NK-92 (cell line): ENCODE data around the gene TLK2.
"Not testable (repeated sequence)": the region's sequence is repeated elsewhere in the genome, so short reads cannot be mapped to it uniquely, and the experiment has no call there.

Experiments
- DNase-seq: peaks from one replicate; lab custom pipeline; 2025; ENCODE audit not compliant: unreplicated experiment; lab: John Stamatoyannopoulos, UW

The TLK2 gene

DNA sequence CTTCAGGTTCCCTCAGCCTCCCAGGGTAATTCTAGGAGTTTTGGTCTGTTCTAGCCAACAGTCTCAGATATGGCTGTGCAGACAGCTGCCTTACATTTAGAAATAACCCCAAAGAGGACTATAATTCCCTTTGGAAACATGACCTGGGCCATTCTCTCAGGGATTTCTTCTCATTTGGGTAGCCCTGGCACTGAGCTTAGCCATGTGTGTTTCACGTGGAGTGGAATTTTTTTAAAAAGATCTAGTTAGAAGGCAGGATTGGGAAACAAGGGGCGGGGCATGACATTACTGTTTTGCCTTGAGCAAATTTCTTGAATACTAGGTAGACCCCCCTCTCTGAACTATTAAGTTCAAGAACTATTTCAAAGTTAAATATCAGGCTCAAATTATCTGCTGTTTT lies 119.3 kb downstream of the TLK2 start:
- DNase-seq, result no peak

DNA sequence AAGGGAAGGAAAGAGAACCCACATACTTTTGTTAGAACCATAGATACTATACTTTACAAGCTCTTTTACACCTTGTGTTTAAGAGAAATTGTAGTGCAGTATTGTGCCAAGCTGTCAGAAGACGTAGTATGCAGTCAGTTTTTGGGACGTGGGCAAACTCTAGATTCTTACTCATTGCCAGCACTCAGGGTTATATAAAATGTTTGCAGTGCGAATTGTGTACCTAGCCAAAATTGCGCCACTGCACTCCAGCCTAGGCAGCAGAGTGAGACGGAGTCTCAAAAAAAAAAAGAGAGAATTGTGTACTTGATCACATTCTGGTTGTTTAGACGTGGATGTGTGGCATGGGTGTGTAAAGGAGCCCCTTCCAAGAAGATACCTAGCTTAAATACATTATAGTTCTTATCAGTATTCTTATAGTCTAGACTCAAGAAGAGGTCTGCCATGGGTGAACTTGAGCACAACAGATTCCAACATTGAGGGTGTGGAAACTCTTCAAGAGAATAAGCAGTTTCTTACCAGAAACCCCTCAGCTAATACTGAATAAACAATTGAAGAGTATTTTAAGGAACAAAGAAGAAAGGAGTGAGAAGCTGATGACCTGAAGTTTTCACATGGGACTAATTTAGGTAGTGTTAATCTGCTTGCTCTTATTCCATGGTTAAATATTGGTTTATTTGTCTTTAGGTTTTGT lies 121.5 kb downstream of the TLK2 start:
- DNase-seq, result no peak

DNA sequence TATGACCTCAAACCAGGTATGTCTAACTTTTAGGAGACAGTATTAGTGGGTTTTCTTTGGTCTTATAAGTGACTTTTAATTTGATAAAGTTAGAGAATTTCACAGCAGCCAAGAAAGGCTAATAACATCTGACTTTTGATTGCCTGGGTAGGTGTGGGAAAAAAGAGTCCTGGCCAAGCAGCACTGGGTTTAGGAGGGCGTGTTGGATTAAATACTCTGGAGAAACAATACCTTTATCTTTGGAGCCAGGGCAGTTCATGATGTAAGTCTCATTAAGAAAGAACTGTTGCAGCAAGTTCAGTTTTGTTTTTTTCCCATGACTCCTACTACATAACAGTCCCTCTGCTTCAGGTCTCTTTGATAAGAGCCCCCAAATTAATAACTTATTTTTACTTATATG lies 122.2 kb downstream of the TLK2 start:
- DNase-seq, result no peak

DNA sequence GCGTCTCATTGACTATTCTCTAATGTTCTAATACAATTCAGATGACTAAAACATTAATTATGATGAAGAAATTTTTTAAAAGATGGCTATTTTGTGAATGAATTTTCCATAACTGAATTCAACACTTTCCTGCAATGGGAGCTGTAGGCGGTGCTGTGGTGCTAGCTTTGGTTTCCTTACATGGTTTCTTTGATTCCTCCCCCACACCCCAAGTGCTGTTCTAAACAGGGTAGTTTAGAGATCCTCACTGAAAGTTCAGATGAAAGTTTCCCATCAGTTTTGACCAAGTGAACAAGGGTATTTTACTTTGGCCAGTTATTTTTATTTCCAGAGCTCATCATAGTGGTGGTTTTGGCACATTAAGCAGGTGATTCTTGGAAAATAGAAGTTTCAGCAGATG lies 122.8 kb downstream of the TLK2 start:
- DNase-seq, result no peak

DNA sequence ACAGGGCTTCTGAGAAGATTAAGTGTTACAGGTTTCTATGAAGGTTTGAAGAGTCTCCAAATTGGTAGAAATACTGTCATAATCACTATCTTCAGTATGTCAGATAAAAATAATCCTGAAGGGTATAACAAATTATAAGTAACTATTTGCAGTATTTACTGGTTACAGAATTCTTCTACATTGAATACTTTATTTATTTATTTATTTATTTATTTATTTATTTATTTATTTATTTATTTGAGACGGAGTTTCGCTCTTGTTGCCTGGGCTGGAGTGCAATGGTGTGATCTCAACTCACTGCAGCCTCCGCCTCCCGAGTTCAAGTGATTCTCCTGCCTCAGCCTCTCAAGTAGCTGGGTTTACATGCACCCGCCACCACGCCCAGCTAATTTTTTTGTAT lies 125.2 kb downstream of the TLK2 start:
- DNase-seq, result not testable (repeated sequence)

DNA sequence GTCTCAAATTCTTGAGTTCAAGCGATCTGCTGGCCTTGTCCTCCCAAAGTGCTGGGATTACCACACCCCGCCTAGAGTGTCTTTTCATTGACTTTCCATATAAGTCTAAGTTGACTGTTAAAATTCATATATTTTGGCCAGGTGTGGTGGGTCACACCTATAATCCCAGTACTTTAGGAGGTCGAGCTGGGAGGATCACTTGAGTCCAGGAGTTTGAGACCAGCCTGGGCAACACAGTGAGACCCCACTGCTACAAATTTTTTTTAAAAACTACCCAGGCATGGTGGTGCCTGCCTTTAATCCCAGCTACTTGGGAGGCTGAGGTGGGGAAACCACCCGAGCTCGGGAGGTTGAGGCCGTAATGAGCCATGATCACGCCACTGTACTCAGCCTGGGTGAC lies 127.0 kb downstream of the TLK2 start:
- DNase-seq, result no peak

DNA sequence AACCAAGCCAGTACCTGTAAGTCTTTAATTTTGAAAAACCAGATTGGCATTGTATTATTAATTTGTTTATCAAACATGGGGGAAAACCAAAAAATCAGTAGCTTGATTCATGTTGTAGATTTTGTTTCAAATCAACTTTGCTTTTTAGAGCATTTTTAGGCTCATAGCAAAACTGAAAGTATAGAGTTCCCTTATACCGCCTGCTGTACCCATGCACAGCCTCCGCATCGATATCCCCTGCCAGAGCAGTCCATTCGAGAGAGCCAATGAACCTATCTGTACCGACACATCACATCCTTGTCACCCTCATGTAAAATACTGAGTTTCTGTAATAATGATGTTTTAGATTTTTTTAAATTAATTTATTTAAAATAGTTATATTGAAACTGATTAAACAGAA lies 132.7 kb downstream of the TLK2 start:
- no peak for DNase-seq

DNA sequence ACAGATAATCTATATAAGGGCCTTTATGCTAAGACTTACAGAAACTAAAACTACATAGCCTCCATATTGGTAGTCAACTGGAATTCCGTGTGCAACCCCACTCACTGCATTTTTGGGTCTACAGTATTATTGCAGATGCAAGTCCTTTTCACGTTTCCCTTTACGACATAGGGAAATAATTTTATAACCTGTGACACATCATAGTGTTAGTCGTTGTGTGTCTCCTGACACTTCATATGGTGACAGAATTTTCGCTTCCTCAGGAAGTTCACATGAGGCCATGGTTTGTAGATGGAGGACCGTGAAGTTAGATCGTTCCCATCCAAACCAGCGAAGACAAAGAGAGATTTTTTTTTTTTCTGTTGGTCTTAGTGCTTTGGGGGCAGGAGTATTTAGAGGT lies 133.1 kb downstream of the TLK2 start:
- DNase-seq, result no peak

DNA sequence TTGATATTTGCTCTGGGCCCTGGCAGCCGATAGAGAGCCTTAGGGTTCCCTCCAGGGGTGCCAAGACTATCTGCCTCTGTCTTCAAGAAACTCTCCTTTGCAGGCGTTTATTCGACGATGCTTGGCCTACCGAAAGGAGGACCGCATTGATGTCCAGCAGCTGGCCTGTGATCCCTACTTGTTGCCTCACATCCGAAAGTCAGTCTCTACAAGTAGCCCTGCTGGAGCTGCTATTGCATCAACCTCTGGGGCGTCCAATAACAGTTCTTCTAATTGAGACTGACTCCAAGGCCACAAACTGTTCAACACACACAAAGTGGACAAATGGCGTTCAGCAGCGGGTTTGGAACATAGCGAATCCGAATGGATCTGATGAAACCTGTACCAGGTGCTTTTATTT lies 133.7 kb downstream of the TLK2 start:
- DNase-seq, result not testable (repeated sequence)

DNA sequence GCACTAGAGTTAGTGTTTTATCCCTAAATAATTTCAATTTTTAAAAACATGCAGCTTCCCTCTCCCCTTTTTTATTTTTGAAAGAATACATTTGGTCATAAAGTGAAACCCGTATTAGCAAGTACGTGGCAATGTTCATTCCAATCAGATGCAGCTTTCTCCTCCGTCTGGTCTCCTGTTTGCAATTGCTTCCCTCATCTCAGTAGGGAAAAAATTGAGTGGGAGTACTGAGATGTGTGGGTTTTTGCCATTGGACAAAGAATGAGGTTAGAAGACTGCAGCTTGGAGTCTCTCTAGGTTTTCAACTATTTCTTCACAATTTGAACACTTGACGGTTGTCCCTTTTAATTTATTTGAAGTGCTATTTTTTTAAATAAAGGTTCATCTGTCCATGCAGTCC lies 134.5 kb downstream of the TLK2 start:
- DNase-seq, result not testable (repeated sequence)

DNA sequence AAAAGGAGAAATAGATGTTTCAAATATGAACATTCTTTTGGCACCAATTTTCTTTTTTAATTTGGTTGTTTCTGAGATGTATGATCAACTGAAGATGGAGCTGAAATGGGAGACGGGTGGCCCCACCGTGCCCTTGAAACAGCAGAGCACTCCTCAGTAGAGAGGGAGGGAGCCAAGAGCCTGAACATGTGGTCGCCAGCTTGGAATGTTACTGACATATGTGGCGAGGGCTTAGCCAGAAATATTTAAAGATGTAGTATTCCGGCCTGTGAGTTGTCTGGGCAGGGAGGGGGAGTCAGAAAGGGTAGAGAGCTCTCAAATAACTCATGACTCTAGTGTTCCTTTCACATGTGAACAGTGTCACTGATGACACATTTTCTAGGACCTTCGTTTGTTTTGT lies 135.5 kb downstream of the TLK2 start:
- DNase-seq, result no peak

DNA sequence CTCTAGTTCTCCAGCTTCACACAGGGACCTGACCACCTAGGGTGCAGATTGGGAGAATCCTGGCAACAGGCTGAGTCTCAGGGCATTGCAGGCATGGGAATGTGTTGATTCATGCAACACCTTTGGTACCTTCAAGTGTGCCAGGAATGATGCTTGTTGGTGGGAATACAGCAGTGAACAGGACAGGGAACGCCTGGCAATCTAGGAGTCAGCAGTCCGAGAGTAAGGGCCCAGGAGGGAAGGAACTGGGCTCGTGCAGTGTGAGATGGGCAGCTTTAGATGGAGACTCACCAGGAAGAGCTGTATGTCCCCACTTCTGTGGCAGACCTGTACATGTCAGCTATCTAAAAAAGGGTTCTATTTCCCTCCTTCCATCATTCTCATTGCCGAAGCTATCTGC lies 136.9 kb downstream of the TLK2 start:
- no peak for DNase-seq

DNA sequence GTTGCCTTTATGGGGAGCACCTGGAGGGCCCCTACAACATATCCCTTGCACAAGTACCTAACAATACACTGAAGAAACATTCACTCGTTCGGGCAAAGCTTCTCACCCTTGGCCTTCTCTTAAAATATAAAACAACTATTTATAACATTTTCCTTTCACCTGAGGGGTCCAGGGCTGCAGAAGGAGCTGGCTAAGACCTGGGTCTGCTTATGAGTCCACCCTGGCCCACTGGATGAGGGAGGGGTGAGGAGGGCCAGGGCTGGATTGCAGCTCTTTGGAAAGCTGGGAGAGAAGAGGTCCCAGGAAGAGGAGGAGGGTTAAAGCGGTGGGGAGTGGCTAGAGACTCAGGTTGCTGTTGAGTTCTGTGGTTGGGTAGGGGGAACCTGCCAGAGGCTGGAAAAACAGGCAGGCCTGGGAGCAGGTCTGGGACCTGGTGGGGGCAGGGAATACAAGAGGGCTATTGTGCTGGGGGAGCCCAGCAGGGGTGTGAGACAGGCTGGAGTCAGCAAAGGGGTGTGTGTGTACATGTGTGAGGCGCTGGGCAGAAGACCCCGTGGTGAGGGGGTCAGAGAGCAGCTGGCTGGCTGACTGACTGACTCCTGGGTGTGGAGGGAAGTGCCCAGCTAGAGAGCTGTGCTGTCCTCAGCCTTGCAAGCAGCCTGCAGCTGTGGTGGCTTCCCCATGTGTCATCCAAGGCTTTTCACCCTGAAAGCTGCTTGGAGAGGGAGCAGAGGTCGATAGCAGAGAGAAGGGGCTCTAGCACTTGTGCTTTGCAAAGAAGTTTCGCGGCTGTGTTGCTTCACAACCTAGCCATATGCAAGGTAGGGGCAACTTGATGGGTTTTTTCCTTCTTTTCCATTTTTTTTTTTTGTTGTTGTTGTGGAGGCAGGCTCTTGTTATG lies 138.6 kb downstream of the TLK2 start:
- no peak for DNase-seq

DNA sequence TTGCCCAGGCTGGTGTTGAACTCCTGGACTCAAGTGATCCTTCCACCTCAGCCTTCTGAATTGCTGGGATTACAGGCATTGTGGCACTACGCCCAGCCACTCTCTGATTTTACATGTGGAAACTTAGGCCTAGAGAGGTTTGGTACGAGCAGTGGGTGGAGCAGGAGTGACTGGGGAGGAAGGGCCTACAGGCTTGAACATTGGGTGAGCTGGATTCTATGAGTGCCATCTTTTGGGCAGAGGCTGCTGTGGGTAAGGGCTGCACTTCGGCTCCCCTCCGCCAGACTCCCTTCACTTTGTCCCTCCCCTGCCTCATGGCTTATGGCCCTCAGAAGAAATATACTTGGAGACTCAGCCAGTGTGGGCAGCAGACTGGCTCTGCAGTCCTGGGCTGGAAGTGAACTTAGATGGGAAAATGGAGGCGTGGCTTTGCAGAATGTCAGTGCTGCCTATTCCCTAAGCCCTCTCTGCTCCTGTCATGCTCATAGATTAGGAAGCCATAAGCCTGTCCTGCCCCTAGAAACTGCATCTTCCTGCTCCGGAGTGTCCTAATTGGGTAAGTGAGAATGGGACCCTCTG lies 139.4 kb downstream of the TLK2 start:
- no peak for DNase-seq

DNA sequence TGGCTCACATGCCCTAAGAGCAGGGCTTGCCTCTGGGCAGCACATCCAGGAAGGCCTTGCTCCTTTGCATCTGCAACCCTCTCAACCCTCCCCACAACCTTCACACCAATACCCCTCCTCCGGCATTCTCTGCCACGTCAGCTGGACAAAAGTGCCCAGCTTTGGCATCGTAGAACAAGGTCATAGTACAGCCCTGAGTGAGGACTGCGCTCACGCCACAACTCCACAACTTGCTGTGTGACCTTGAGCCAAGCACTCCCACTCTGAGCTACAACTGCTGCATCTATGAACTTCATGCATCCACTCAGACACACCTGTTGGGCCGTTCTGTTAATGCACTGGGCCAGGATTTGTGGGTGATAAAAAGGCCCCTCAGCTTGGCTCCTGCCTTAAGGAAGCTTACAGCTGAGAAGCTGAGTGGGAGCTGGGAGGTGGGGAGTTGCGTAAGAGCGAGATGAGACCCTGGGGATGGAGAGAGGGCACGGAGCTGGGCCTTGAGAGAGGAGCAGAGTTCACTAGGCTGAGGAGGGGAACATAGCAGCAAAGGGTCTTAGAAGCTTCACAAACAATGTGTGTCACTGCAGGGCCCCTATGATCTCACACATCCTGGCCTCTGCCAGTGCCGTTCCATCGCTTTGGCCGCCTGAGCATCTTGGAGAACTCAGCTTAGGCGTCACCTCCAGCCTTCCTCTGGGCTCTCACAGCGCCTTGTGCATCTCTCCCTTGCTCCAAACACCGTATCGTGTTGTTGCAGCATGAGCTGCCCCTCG lies 140.2 kb downstream of the TLK2 start:
- no peak for DNase-seq

DNA sequence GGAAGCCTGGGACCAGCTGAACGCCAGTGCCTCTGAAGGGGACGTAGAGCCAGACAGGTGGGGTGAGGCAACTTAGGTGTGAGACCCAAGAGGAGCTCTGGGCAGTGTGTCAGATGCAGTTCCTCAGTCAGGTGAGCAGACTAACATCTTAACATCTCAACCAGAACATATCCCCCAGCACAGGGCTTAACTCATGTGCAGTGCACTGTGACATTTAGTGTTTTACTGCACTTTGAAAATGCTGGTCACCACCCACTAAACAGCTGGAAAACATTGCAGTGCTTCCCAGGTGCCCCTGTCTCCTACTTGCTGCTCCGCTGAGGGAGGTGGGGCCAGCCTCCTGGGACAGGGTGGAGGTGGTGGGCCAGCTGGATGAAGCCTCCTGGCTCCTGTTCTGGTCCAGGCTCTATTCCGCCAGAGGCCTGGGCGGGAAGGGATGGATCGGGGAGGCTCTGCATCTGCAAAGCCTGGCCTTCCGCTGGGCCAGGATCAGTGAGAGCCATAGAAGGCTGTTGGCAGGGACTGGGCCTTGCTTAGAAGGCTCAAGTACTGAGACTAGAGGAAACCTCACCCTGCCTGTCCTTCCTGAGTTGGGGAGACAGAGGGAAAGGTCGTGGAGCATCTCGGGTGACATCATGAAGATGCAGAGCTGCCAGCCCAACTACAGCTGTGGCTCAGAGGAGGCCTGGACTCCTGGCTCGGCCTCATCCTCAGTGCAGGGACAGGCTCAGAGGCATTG lies 141.0 kb downstream of the TLK2 start:
- DNase-seq, result no peak

DNA sequence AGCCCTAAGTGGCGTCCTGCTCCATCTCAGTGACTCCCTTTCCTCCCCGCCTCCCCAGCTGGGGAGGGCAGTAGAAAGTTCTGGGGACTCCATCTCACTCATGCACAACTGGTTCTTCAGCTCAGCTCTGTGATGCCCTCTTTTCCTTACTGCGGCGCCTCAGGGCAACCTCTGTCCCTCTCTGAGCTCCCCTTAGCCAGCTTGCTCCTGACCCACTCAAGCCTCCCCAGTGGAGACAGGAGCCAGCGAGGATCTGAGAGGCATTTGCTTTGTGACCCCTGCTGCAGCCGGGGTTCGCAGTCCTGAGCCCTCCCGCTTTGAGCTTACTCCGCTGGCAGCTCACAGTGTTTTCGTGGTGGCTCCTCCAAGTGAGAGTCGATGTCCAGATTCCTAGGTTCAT lies 142.6 kb downstream of the TLK2 start:
- no peak for DNase-seq

DNA sequence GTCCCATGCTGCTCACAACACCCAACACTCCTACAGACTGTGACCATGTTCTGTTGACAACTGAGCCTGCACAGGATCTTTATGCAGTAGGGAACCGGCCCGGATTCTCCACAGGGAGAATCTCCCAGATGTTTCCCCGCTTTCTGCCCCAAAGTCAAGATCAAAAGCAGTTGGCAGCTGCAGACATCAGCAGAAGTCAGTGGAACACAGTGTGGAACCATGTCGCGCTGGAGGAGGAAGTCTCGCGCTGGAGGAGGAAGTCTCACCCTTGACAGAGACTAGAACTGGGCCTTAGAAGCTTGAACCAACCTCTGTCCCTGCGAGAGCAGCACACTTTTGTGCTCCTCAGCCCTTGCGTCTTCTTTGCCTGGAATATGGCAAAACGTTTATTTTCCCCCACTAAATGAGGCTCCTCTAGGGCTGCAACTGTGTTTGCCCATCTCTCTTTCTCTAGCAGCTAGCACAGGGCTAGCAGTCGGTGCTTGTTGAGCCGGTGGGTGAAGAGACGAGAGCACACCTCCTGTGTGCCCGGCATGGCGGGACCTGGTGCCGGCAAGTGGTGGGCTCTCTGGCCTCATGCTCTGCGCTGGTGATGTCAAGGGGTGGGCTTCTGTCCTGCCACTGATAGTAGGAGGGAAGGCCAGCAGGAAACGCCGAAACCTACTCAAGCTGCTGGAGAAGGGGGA lies 146.7 kb downstream of the TLK2 start:
- DNase-seq, result no peak

DNA sequence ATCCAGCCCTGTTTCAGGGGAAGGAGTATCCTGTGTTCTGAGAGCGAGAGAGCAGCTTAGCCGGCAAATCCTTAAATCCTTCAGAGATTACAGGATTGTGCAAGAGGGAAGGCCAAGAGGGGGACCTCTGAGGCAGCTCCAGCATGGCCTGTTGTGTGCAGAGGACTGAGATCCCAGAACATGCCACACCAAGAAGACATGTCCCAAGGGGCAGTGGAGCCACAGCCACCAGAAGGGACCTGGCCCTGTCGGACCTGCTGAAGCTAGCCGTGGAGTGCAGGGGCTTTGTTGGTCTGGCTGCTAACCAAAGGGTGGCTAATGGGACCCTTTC lies 147.2 kb downstream of the TLK2 start:
- DNase-seq, result no peak

DNA sequence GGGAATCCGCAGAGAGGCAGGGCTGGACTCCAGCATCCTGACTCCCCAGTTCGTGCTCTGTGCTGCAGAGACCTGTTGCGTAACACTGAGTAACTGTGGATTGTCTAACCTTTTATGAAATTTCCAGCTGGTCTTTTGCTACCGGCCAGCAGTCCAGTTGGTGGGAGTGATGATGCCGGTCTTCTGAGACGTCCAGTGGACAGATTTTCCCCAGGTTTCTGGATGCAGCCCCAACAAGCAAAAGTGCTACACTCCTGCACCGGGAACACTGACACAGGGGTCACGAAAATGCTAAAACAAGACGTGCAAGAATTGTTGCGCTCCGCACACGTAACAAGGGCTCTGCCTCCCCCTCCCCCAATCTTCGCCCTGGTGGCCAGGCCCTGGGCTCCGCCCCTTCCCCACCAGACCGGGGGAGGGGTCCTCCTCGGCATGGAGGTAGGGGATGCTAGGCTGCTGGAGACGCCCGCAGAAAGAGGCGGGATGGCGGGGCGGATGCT lies 148.1 kb downstream of the TLK2 start:
- DNase-seq, result no peak
